ENCODE data around the gene CTBS. TPM values are rescaled to one million over a fixed set of nuclear protein-coding genes. Genes with fewer than 3 reads are reported as not detected.

The CTBS gene
- total RNA-seq, 1 experiment from 2014 or later = 47.7 TPM

- CTCF ChIA-PET = interaction anchor here (1.3 to 2.2 kb wide), 2 partner anchors 13 to 147 kb away, joined by 5 to 6 read pairs; no protein-coding TSS in a partner anchor
- no peak for TF ChIP-seq SIN3A (IDR thresholded peaks at IDR 0.05; ENCODE audit: borderline replicate concordance, insufficient read depth, low read depth, low read length)
- TF ChIP-seq TCF7L2 (IDR thresholded peaks at IDR 0.05; ENCODE audit: low read depth, low read length) = no peak
- no peak for TF ChIP-seq POLR2AphosphoS5 (IDR thresholded peaks at IDR 0.05; ENCODE audit: low read depth, low read length)
- TF ChIP-seq CTCF (IDR thresholded peaks at IDR 0.05) = no peak
- TF ChIP-seq REST (IDR thresholded peaks at IDR 0.05; ENCODE audit: insufficient read depth in 1 of 2, low read depth in 2 of 2, low read length in 1 of 2) = no peak
- 0 out of 2 replicates have a peak overlapping the region, but pooled peaks have one; percentile 3 for H3K27ac ChIP-seq (ENCODE audit: low read length)
- intact Hi-C loops (cut with micrococcal nuclease; ENCODE audit: unreplicated experiment) (loop anchor here (10.0 kb wide), 1 partner anchor 702 kb away; no protein-coding TSS in a partner anchor), in situ Hi-C loops (cut with HindIII; ENCODE audit: low pct_unique_long_range_greater_than_20kb, low sequenced_read_pairs) (loop anchor here (25.0 kb wide), 1 partner anchor 695 kb away; no protein-coding TSS in a partner anchor)
- POLR2A ChIA-PET = interaction anchor here (0.6 to 0.7 kb wide), 2 partner anchors 15 to 76 kb away, joined by 3 read pairs; no protein-coding TSS in a partner anchor
- BruUV-seq (replicated peaks) = no TSS peak
- H3K27me3 ChIP-seq (ENCODE audit: control insufficient read depth, insufficient read depth, low read length) = no peaks in the 10 kb centered on the region
- DNase-seq (ENCODE audit: low read depth, low spot score) (no peak), ATAC-seq (no peak)
- no peaks in the 10 kb centered on the region for H3K36me3 ChIP-seq (ENCODE audit: control insufficient read depth, insufficient read depth, low read length)
- H3K4me1 ChIP-seq (ENCODE audit: control insufficient read depth, insufficient read depth, low read length) = peaks cover 39% of the 10 kb centered on the region
- no peak overlapping the region for H3K4me3 ChIP-seq (ENCODE audit: low read depth in 2 of 2, low read length in 2 of 2)
- peaks cover 4% of the 10 kb centered on the region; the same call in 1 of the 2 replicates for H3K9me3 ChIP-seq (ENCODE audit: control insufficient read depth, insufficient read depth, low read depth, low read length)
Observed at GRCh38 chr1:84606977-84607376, 32.7 kb upstream of the CTBS start.

DNA sequence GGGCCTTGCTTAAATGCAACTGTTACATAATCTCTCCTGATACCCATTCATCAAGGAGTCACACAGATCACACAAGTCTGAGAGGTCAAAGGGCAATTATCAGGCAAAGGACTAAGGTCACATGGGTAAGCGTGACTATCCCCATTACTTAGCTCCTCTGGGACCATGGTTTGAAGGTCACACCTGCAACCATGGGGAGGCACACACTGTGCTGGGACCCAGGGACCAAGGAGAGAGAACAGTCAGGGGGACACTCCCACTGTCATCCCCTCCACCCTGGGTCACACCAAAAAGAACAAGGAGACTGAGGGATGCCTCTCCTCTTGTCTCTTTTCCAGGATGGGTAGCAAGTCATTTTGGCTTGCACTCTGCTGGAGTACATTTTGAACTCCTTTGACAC lies 30.9 kb upstream of the CTBS start:
- TF ChIP-seq POLR2AphosphoS5 (IDR thresholded peaks at IDR 0.05; ENCODE audit: low read depth, low read length) (no peak), REST (IDR thresholded peaks at IDR 0.05; ENCODE audit: insufficient read depth in 1 of 2, low read depth in 2 of 2, low read length in 1 of 2) (no peak), SIN3A (IDR thresholded peaks at IDR 0.05; ENCODE audit: borderline replicate concordance, insufficient read depth, low read depth, low read length) (no peak)
- ChIA-PET POLR2A (interaction anchor here (0.6 to 1.8 kb wide), 3 partner anchors 67 to 158 kb away, joined by 4 to 11 read pairs (median 9); partner anchors contain the start of genes GNG5 and SPATA1), CTCF (interaction anchor here (0.5 to 3.4 kb wide), 15 partner anchors 12 to 460 kb away, joined by 3 to 16 read pairs (median 4); partner anchors contain the start of genes GNG5 and SPATA1)
- peaks cover 41% of the 10 kb centered on the region for H3K4me1 ChIP-seq (ENCODE audit: control insufficient read depth, insufficient read depth, low read length)
- no TSS peak for BruUV-seq (replicated peaks)
- H3K27ac ChIP-seq (ENCODE audit: low read length) = peak overlapping the region; percentile 82
- ATAC-seq (no peak), DNase-seq (ENCODE audit: low read depth, low spot score) (no peak)
- no peaks in the 10 kb centered on the region for H3K36me3 ChIP-seq (ENCODE audit: control insufficient read depth, insufficient read depth, low read length)
- no peak overlapping the region for H3K4me3 ChIP-seq (ENCODE audit: low read depth in 2 of 2, low read length in 2 of 2)
- intact Hi-C loops (cut with micrococcal nuclease; ENCODE audit: unreplicated experiment) = loop anchor here (10.0 kb wide), 1 partner anchor 700 kb away; no protein-coding TSS in a partner anchor
- H3K27me3 ChIP-seq (ENCODE audit: control insufficient read depth, insufficient read depth, low read length) = no peaks in the 10 kb centered on the region
- H3K9me3 ChIP-seq (ENCODE audit: control insufficient read depth, insufficient read depth, low read depth, low read length) = 0 out of 2 replicates have a peak, but pooled peaks cover 4% of the 10 kb centered on the region
- in situ Hi-C loops (cut with HindIII; ENCODE audit: low pct_unique_long_range_greater_than_20kb, low sequenced_read_pairs) = loop anchor here (25.0 kb wide), 1 partner anchor 693 kb away; no protein-coding TSS in a partner anchor

Measured in Panc1 (cell line).